Stimulated activated naive B cell treated with anti-CD40 and anti-IgM and Interleukin-4, amounts not matched to agents 10 μg/mL and 1 μg/mL and 100 μg/mL, for 72 hours (primary cell): ENCODE results near the gene UBE2M.
A peak's percentile ranks its signal among the peaks of the same experiment; 100 is the strongest.

ENCODE experiments used
- ATAC-seq, 2 donors: fragments of 150-1000 bp; cut with Tn5 transposase; replicated peaks; 2 replicates each; pipeline ENCODE4 v1.10.0; 2021; ENCODE audit warnings: moderate library complexity in 1 of 2
- DNase-seq: peaks from one replicate; pipeline ENCODE4 v3.0.0; 2021
- H3K27ac Mint-ChIP-seq: one replicate; pipeline ENCODE4 v1.8.0; 2022; ENCODE audit warnings: mild to moderate bottlenecking, mixed read lengths
- H3K27me3 Mint-ChIP-seq, 2 donors: one replicate each; pipeline ENCODE4 v1.8.0; 2022; ENCODE audit warnings: mixed read lengths in 2 of 2
- H3K36me3 Mint-ChIP-seq, 2 donors: one replicate each; pipeline ENCODE4 v1.8.0; 2022; ENCODE audit warnings: mixed read lengths in 2 of 2, mild to moderate bottlenecking in 1 of 2
- H3K4me1 Mint-ChIP-seq, 2 donors: one replicate each; pipeline ENCODE4 v1.8.0; 2022; ENCODE audit warnings: mixed read lengths in 2 of 2, mild to moderate bottlenecking in 1 of 2
- H3K4me3 Mint-ChIP-seq, 2 donors: one replicate each; pipeline ENCODE4 v1.8.0; 2022; ENCODE audit warnings: mild to moderate bottlenecking in 2 of 2, mixed read lengths in 2 of 2, moderate library complexity in 1 of 2
- H3K9me3 Mint-ChIP-seq, 2 donors: one replicate each; pipeline ENCODE4 v1.8.0; 2022; ENCODE audit warnings: mixed read lengths in 2 of 2, mild to moderate bottlenecking in 1 of 2

UBE2M gene

GRCh38 chr19:58563034-58563573 is 4.7 kb upstream of the UBE2M start:
- Mint-ChIP-seq H3K4me1 (peaks cover 36 to 62% of the 10 kb centered on the region in 2 donors), H3K4me3 (peak overlapping the region; percentile 83 to 89), H3K27me3 (no peaks in the 10 kb centered on the region), H3K9me3 (no peaks in the 10 kb centered on the region), H3K27ac (peak overlapping the region; percentile 86), H3K36me3 (peaks cover 18 to 51% of the 10 kb centered on the region in 2 donors)
- ATAC-seq (peak in 1 of 2 donors; percentile 3), DNase-seq (peak; percentile 37)

GRCh38 chr19:58562122-58563033 is 4.0 kb upstream of the UBE2M start:
- H3K36me3 Mint-ChIP-seq: peaks cover 22 to 54% of the 10 kb centered on the region in 2 donors
- no peaks in the 10 kb centered on the region for H3K27me3 Mint-ChIP-seq
- H3K4me3 Mint-ChIP-seq: peak overlapping the region; percentile 83 to 89
- DNase-seq (peak; percentile 36), ATAC-seq (peak; percentile 4 to 6)
- peaks cover 41 to 69% of the 10 kb centered on the region in 2 donors for H3K4me1 Mint-ChIP-seq
- peak overlapping the region; percentile 86 for H3K27ac Mint-ChIP-seq
- no peaks in the 10 kb centered on the region for H3K9me3 Mint-ChIP-seq

DNA sequence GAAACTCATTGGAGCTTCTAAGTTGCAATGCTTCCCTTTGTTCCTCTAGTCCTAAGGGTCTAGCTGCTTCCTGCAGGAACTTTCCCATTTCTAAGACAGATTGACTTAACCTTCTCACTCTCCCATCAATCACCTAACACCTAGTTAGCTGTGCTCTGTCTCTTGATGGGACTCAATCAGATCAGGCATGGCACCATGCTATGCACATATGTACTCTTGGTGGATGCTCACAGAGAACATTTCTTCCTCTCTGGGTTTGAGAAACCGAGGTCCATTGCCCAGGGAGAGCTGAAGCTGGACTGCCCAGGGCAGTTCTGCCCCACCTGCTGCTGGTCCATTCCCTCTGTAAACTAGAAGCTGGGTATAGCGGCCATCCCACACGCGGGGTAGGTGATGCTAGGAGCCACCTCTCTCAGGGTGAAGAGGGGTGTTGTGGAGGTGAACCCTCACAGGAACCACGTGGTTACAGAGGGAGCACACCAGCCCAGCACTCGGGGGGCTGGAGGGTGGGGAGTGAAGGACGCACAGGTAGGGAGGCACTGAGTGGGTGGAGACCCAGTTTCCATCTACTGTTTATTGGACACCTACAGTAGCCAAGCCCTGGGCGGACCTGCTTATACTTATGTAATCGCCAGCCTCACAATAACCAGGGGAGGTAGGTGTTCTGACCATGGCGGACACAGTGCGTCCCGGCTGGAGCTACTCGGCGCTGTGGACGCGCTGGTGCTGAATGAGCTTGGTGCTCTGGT is 3.1 kb upstream of the UBE2M start:
- Mint-ChIP-seq H3K27me3 (no peaks in the 10 kb centered on the region), H3K36me3 (peaks cover 28 to 61% of the 10 kb centered on the region in 2 donors), H3K4me1 (peaks cover 48 to 77% of the 10 kb centered on the region in 2 donors), H3K9me3 (no peaks in the 10 kb centered on the region), H3K27ac (peak overlapping the region; percentile 59), H3K4me3 (peak overlapping the region; percentile 83 to 89)
- ATAC-seq (no peak), DNase-seq (no peak)

DNA sequence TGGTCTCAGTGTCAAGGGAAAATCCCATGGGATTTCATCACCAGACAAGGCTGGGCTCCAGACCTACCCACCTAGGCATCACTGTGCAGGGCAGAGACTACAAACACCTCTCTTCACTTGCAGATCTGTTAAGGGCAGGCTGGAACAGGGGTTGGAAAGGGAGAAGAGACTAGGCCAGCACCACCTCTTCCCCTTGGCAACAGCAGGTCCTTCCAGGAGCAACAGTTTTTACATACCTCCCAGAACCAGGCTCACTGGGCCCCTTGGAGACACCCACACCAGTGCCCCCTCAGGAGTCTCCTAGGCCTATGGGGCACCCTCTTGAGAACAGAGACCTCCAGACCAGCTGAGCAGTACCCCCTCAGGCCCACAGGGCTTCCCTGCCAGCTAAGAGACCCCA is 2.5 kb upstream of the UBE2M start:
- peaks cover 32 to 61% of the 10 kb centered on the region in 2 donors for H3K36me3 Mint-ChIP-seq
- ATAC-seq: no peak
- no peak overlapping the region for H3K27ac Mint-ChIP-seq
- no peaks in the 10 kb centered on the region for H3K9me3 Mint-ChIP-seq
- peaks cover 49 to 78% of the 10 kb centered on the region in 2 donors for H3K4me1 Mint-ChIP-seq
- H3K4me3 Mint-ChIP-seq: peak overlapping the region in 1 of 2 donors; percentile 4
- H3K27me3 Mint-ChIP-seq: no peaks in the 10 kb centered on the region
- DNase-seq: no peak

DNA sequence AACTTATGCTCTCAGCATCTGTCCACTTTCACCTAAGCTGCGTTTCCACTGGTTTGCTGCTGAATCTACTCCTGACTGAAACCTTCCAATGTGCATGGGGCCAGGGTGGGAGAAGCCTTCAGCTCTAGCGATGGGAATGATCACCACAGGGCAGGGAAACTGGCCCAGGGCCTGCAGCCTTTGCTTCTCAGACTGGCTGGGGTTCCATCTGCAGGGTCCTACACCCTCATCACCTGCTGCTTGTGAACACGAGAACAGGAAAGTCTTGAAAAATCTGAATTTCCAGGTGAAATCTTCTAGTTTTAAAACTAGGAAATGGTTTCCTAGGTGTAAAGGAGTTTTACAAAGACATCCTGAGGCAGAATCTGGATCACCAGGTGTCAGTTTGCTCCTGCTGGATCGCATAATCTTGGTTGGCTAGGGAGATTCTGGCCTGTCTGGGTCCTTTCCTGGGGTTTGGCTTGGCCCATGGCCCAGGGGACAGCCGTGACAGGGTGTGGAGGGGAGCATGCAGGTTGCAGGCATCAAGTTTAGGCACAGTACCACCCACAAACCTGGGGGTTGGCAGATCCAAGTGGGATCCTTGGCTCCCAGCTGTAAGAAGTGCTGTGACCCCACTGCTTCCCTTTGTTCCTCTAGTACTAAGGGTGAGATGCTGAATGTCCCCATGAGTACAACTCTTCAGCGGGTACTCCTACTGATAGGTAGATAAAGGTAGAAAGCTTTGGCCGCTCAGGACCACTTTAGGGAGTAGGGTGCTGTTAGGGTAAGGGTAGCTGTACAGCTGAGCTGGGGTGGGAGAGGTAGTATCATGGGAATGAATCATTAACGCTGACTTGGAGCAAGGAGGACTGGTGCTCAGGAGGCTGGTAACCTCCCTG is 1.8 kb upstream of the UBE2M start:
- peaks cover 52 to 85% of the 10 kb centered on the region in 2 donors for H3K4me1 Mint-ChIP-seq
- peak overlapping the region; percentile 97 to 98 for H3K4me3 Mint-ChIP-seq
- H3K36me3 Mint-ChIP-seq: peaks cover 38 to 66% of the 10 kb centered on the region in 2 donors
- no peaks in the 10 kb centered on the region for H3K27me3 Mint-ChIP-seq
- H3K27ac Mint-ChIP-seq: peak overlapping the region; percentile 100
- ATAC-seq (no peak), DNase-seq (no peak)
- no peaks in the 10 kb centered on the region for H3K9me3 Mint-ChIP-seq

GRCh38 chr19:58559275-58560006 is 1.0 kb upstream of the UBE2M start:
- H3K4me1 Mint-ChIP-seq: peaks cover 56 to 93% of the 10 kb centered on the region in 2 donors
- peak overlapping the region; percentile 100 for H3K27ac Mint-ChIP-seq
- no peaks in the 10 kb centered on the region for H3K27me3 Mint-ChIP-seq
- peak overlapping the region; percentile 97 to 98 for H3K4me3 Mint-ChIP-seq
- peak; percentile 31 to 34 for ATAC-seq
- peak; percentile 87 for DNase-seq
- peaks cover 42 to 68% of the 10 kb centered on the region in 2 donors for H3K36me3 Mint-ChIP-seq
- H3K9me3 Mint-ChIP-seq: no peaks in the 10 kb centered on the region

- Mint-ChIP-seq H3K9me3 (no peaks in the 10 kb centered on the region), H3K27me3 (no peaks in the 10 kb centered on the region), H3K36me3 (peaks cover 46 to 69% of the 10 kb centered on the region in 2 donors), H3K4me3 (peak overlapping the region; percentile 97 to 98), H3K27ac (peak overlapping the region; percentile 100), H3K4me1 (peaks cover 59 to 95% of the 10 kb centered on the region in 2 donors)
- peak; percentile 64 to 70 for ATAC-seq
- DNase-seq: peak; percentile 99
Measured at GRCh38 chr19:58558623-58559274, 338 bp upstream of the UBE2M start.

DNA sequence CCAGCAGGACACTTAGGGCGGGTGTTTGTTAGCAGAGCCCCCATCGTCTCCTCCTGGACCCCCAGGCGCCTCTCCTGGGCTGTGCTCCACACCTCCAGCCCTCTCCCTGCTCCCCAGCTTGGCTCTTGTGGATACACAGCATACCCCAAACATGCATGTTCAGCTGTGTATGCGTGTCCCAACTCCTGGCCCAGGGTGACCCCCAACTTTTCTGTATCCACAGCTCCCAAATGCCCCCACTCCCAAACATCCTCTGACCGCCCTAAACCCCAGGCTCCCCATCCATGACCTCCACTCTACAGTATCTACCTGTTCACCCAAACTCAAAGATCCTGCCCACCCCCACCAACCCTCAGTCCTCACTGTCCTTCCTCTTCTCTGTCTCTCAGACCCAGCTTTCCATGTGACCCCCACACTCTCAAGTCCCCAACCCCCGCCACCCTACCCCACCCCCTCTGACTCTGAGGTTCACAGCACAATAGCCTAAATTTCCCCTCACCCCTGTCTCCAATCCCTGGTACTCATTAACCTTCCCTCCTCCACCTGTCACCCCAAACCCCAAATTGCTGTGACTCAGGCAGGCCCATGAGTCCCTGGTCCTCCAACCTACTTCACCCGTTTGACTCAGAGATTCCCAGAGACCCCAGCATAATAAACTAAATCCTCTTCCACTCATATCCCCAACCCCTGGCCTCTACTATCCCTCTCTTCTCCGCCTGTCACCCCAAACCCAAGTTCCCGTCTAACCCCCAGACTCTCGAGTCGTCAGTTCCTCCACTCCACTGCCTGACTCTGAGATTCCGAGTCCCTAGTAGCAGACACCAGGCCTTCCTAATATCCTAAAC is 968 bp downstream of the UBE2M start:
- peaks cover 52 to 74% of the 10 kb centered on the region in 2 donors for H3K36me3 Mint-ChIP-seq

DNA sequence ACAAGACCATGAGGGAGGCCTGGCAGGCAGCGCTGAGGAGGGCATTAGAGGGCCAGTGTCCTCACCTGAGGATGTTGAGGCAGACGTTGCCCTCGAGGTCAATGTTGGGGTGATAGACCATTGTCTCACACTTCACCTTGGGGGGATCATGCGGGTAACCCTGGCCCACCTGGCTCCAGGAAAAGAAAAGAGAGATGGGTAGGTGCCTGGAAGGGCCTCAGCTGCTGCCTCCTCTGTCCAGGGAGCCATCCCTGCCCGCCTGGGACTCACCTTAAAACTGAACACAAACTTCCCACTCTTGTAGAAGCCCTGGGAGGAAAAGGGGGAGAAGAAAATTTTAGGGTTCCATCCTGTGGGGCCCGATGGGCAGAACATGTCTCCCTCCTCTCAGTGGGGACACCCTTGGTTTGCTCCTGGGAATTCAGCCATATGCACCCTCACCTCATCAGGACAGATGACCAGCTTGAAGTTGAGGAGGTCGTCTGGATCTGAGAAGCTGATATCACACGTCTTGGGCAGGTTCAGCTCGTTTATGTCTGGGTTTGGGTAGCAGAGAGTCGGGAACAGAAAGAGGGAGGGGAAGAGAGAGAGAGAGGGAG is 1.7 kb downstream of the UBE2M start:
- H3K36me3 Mint-ChIP-seq: peaks cover 55 to 77% of the 10 kb centered on the region in 2 donors
- DNase-seq: no peak

More for the DNA sequence above, 968 bp downstream of the UBE2M start:
- Mint-ChIP-seq H3K27me3 (no peaks in the 10 kb centered on the region), H3K4me1 (peaks cover 57 to 93% of the 10 kb centered on the region in 2 donors), H3K9me3 (no peaks in the 10 kb centered on the region), H3K27ac (peak overlapping the region; percentile 98), H3K4me3 (peak overlapping the region; percentile 97 to 98)
- ATAC-seq: no peak
- no peak for DNase-seq

DNA sequence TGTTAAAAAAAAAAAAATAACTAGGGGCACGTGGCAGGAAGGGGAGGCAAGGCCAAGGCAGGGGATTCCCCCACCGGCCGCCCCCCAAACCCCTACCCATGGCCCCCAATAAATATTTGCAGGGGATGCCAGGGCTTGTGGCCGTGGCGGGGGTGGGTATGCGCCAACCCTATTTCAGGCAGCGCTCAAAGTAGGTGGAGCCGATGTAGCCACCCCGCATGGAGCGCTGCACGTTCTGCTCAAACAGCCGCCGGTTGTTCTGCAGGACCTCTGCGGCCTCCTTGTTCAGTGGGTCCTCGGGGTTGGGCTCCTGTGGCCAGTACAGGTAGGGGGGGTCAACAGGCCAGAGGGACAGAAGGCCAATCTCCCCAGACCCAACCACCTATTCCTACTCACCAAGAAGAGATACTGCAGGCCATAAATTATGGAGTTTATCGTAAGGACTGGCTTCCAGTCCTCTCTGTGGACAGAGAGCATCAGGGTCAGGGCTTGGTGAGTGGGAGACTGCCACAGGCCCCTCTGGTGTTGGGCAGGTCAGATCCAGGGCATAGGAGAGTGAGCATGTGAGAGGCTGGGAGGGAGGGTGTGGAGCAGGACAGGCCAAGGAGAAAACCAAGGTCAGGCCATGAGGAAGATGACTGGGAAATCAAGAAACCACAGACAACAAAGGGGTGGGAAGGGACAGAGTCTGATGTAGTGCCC is 2.3 kb downstream of the UBE2M start:
- H3K36me3 Mint-ChIP-seq: peaks cover 56 to 76% of the 10 kb centered on the region in 2 donors

More for the DNA sequence above, 1.7 kb downstream of the UBE2M start:
- Mint-ChIP-seq H3K27ac (peak overlapping the region; percentile 98), H3K9me3 (no peaks in the 10 kb centered on the region), H3K27me3 (no peaks in the 10 kb centered on the region), H3K4me1 (peaks cover 58 to 92% of the 10 kb centered on the region in 2 donors), H3K4me3 (peak overlapping the region; percentile 97 to 98)
- ATAC-seq: no peak

GRCh38 chr19:58555369-58555885 is 3.0 kb downstream of the UBE2M start:
- Mint-ChIP-seq H3K9me3 (no peaks in the 10 kb centered on the region), H3K27ac (peak overlapping the region; percentile 98), H3K4me3 (peak overlapping the region; percentile 96 to 97), H3K27me3 (no peaks in the 10 kb centered on the region), H3K36me3 (peaks cover 61 to 77% of the 10 kb centered on the region in 2 donors), H3K4me1 (peaks cover 54 to 82% of the 10 kb centered on the region in 2 donors)
- ATAC-seq (no peak), DNase-seq (no peak)

More for the DNA sequence above, 2.3 kb downstream of the UBE2M start:
- ATAC-seq: no peak
- Mint-ChIP-seq H3K4me1 (peaks cover 56 to 89% of the 10 kb centered on the region in 2 donors), H3K4me3 (peak overlapping the region; percentile 97 to 98), H3K9me3 (no peaks in the 10 kb centered on the region), H3K27me3 (no peaks in the 10 kb centered on the region), H3K27ac (peak overlapping the region; percentile 98)
- no peak for DNase-seq
